Stimulated activated CD8-positive, alpha-beta memory T cell treated with anti-CD3 and anti-CD28 coated beads, Interleukin-12 subunit alpha, Interleukin-12 subunit beta, amount 100 ng/mL, for 24 hours (primary cell): ENCODE results near the gene ERAP2.
"Not testable (repeated sequence)": the region's sequence is repeated elsewhere in the genome, so short reads cannot be mapped to it uniquely, and the experiment has no call there.

Experiments used
- DNase-seq: peaks from one replicate; pipeline ENCODE4 v3.0.0-alpha.2; 2020; ENCODE audit errors: extremely low read depth

The ERAP2 gene

GRCh38 chr5:96861076-96861475 lies 15.2 kb upstream of the ERAP2 start:
- DNase-seq, result no peak

GRCh38 chr5:96863114-96863513 lies 13.2 kb upstream of the ERAP2 start:
- no peak for DNase-seq

- no peak for DNase-seq
These were observed 12.2 kb upstream of the ERAP2 start for GRCh38 chr5:96863949-96864584.

- DNase-seq, result no peak
These were observed 11.3 kb upstream of the ERAP2 start for GRCh38 chr5:96864922-96865530.

- no peak for DNase-seq
These were observed 7.5 kb upstream of the ERAP2 start for GRCh38 chr5:96868603-96869371.

GRCh38 chr5:96869372-96869641 lies 7.0 kb upstream of the ERAP2 start:
- DNase-seq, result no peak

- no peak for DNase-seq
These were observed 5.9 kb upstream of the ERAP2 start for GRCh38 chr5:96870094-96871026.

GRCh38 chr5:96871027-96871399 lies 5.3 kb upstream of the ERAP2 start:
- no peak for DNase-seq

GRCh38 chr5:96871686-96872085 lies 4.6 kb upstream of the ERAP2 start:
- DNase-seq, result no peak

- DNase-seq, result no peak
These were observed 2.9 kb upstream of the ERAP2 start for GRCh38 chr5:96873449-96873848.

GRCh38 chr5:96874631-96875030 lies 1.7 kb upstream of the ERAP2 start:
- no peak for DNase-seq

- DNase-seq, result no peak
These were observed 459 bp upstream of the ERAP2 start for GRCh38 chr5:96875791-96876291.

- not testable (repeated sequence) for DNase-seq
These were observed 723 bp downstream of the ERAP2 start for GRCh38 chr5:96876977-96877469.

- DNase-seq, result no peak
These were observed 3.4 kb downstream of the ERAP2 start for GRCh38 chr5:96879665-96880064.

- no peak for DNase-seq
These were observed 4.3 kb downstream of the ERAP2 start for GRCh38 chr5:96880444-96881164.

GRCh38 chr5:96881511-96882115 lies 5.3 kb downstream of the ERAP2 start:
- DNase-seq, result no peak

- DNase-seq, result no peak
These were observed 7.6 kb downstream of the ERAP2 start for GRCh38 chr5:96883871-96884270.

GRCh38 chr5:96884995-96885394 lies 8.7 kb downstream of the ERAP2 start:
- no peak for DNase-seq

- no peak for DNase-seq
These were observed 9.4 kb downstream of the ERAP2 start for GRCh38 chr5:96885518-96886338.

- no peak for DNase-seq
These were observed 17.0 kb downstream of the ERAP2 start for GRCh38 chr5:96893342-96893741.
